H9 (cell line): ENCODE measurements around the gene HPCAL1. TPM values are rescaled to one million over a fixed set of nuclear protein-coding genes. Genes with fewer than 3 reads are reported as not detected.

ENCODE experiments used
- DNase-seq: peaks from one replicate; pipeline ENCODE4 v3.0.0-alpha.2; 2017
- H2AFZ ChIP-seq: one replicate; pipeline ENCODE4 v1.6.1; 2013; ENCODE audit warnings: mild to moderate bottlenecking, low read length, control low read depth, moderate library complexity
- H2AK5ac ChIP-seq: 2 replicates; pipeline ENCODE4 v1.6.1; 2013; ENCODE audit warnings: low read length, control low read depth, mixed read lengths; ENCODE audit not compliant: insufficient read length
- H2BK120ac ChIP-seq: one replicate; pipeline ENCODE4 v1.6.1; 2013; ENCODE audit warnings: low read depth, mild to moderate bottlenecking, low read length, control low read depth, inconsistent platforms; ENCODE audit not compliant: poor library complexity, severe bottlenecking
- H2BK12ac ChIP-seq: 2 replicates; pipeline ENCODE4 v1.6.1; 2013; ENCODE audit warnings: low read length, control low read depth, mixed read lengths, low read depth; ENCODE audit not compliant: insufficient read length
- H2BK15ac ChIP-seq: 2 replicates; pipeline ENCODE4 v1.6.1; 2013; ENCODE audit warnings: low read depth, low read length, control low read depth
- H2BK20ac ChIP-seq: one replicate; pipeline ENCODE4 v1.6.1; 2013; ENCODE audit warnings: low read depth, mild to moderate bottlenecking, low read length, control low read depth, inconsistent platforms; ENCODE audit not compliant: poor library complexity, severe bottlenecking
- H2BK5ac ChIP-seq: 2 replicates; pipeline ENCODE4 v1.6.1; 2013; ENCODE audit warnings: low read length, control low read depth, mixed read lengths; ENCODE audit not compliant: insufficient read length
- H3K14ac ChIP-seq: 2 replicates; pipeline ENCODE4 v1.6.1; 2013; ENCODE audit warnings: low read length, control low read depth; ENCODE audit not compliant: insufficient read depth
- H3K18ac ChIP-seq: 2 replicates; pipeline ENCODE4 v1.6.1; 2013; ENCODE audit warnings: low read depth, mild to moderate bottlenecking, mixed read lengths, low read length, control low read depth; ENCODE audit not compliant: insufficient read length
- H3K23ac ChIP-seq: 2 replicates; pipeline ENCODE4 v1.6.1; 2013; ENCODE audit warnings: low read length, control low read depth, mixed read lengths, low read depth; ENCODE audit not compliant: insufficient read length
- H3K23me2 ChIP-seq: 2 replicates; pipeline ENCODE4 v1.6.1; 2013; ENCODE audit warnings: low read depth, mild to moderate bottlenecking, mixed read lengths, low read length, control low read depth; ENCODE audit not compliant: insufficient read length, poor library complexity, severe bottlenecking
- H3K27ac ChIP-seq: 2 replicates; pipeline ENCODE4 v1.5.1; 2013; ENCODE audit warnings: low read length, control low read depth, mixed read lengths, low read depth; ENCODE audit not compliant: insufficient read length
- H3K27me3 ChIP-seq: 2 replicates; pipeline ENCODE4 v1.6.1; 2013; ENCODE audit warnings: low read length, control low read depth, inconsistent platforms; ENCODE audit not compliant: insufficient read depth
- H3K4ac ChIP-seq: 2 replicates; pipeline ENCODE4 v1.6.1; 2013; ENCODE audit warnings: low read depth, mild to moderate bottlenecking, control low read depth, inconsistent platforms, low read length, moderate library complexity
- H3K4me1 ChIP-seq: 2 replicates; pipeline ENCODE4 v1.6.1; 2013; ENCODE audit warnings: low read length, control low read depth, inconsistent platforms; ENCODE audit not compliant: insufficient read depth
- H3K4me2 ChIP-seq: 2 replicates; pipeline ENCODE4 v1.6.1; 2013; ENCODE audit warnings: low read length, control low read depth, mixed read lengths; ENCODE audit not compliant: insufficient read length, insufficient read depth
- H3K56ac ChIP-seq: 2 replicates; pipeline ENCODE4 v1.6.1; 2013; ENCODE audit warnings: low read depth, mild to moderate bottlenecking, mixed read lengths, low read length, control low read depth; ENCODE audit not compliant: insufficient read length
- H3K79me1 ChIP-seq: 2 replicates; pipeline ENCODE4 v1.6.1; 2013; ENCODE audit warnings: low read depth, mild to moderate bottlenecking, moderate library complexity, low read length, control low read depth, inconsistent platforms; ENCODE audit not compliant: insufficient read depth, poor library complexity, severe bottlenecking
- H3K79me2 ChIP-seq: 2 replicates; pipeline ENCODE4 v1.6.1; 2013; ENCODE audit warnings: low read length, control low read depth, inconsistent platforms; ENCODE audit not compliant: insufficient read depth
- H3K9ac ChIP-seq: 2 replicates; pipeline ENCODE4 v1.6.1; 2013; ENCODE audit warnings: low read length, control low read depth, mixed read lengths; ENCODE audit not compliant: insufficient read length; ENCODE audit errors: extremely low read depth
- H3K9me3 ChIP-seq: one replicate; pipeline ENCODE4 v1.6.1; 2013; ENCODE audit warnings: low read depth, low read length, inconsistent platforms; ENCODE audit not compliant: control insufficient read depth
- H3T11ph ChIP-seq: one replicate; pipeline ENCODE4 v1.6.1; 2013; ENCODE audit warnings: mild to moderate bottlenecking, low read length, control low read depth, inconsistent platforms
- H4K20me1 ChIP-seq: one replicate; pipeline ENCODE4 v1.6.1; 2013; ENCODE audit not compliant: control insufficient read depth, insufficient read length, insufficient read depth
- H4K5ac ChIP-seq: 2 replicates; pipeline ENCODE4 v1.6.1; 2013; ENCODE audit warnings: low read depth, mild to moderate bottlenecking, mixed read lengths, low read length, control low read depth; ENCODE audit not compliant: insufficient read length
- H4K8ac ChIP-seq: replicated peaks from 2 replicates; pipeline ENCODE4 v1.6.1; 2013; ENCODE audit warnings: low read length, control low read depth, mixed read lengths, low read depth; ENCODE audit not compliant: insufficient read length
- H4K91ac ChIP-seq: 2 replicates; pipeline ENCODE4 v1.6.1; 2013; ENCODE audit warnings: low read depth, mild to moderate bottlenecking, moderate library complexity, mixed read lengths, low read length, control low read depth; ENCODE audit not compliant: insufficient read length
- H3K27ac Mint-ChIP-seq, 3 experiments: 2 replicates in 2 of 3; 3 replicates in 1 of 3; pipeline ENCODE4 v1.8.0; 2020 to 2021; ENCODE audit warnings: mixed read lengths in 3 of 3, mild to moderate bottlenecking in 1 of 3, moderate library complexity in 1 of 3
- H3K27me3 Mint-ChIP-seq: 2 replicates; pipeline ENCODE4 v1.8.0; 2021; ENCODE audit warnings: low read depth, mild to moderate bottlenecking, moderate library complexity, mixed read lengths
- H3K36me3 Mint-ChIP-seq, 3 experiments: 2 replicates in 2 of 3; 3 replicates in 1 of 3; pipeline ENCODE4 v1.8.0; 2020 to 2021; ENCODE audit warnings: low read depth in 3 of 3, mixed read lengths in 3 of 3; ENCODE audit not compliant: insufficient read depth in 1 of 3
- H3K4me1 Mint-ChIP-seq, 2 experiments: 2 replicates each; pipeline ENCODE4 v1.8.0; 2020; ENCODE audit warnings: mixed read lengths in 2 of 2
- H3K4me3 Mint-ChIP-seq, 2 experiments: 2 replicates in 1 of 2; 3 replicates in 1 of 2; pipeline ENCODE4 v1.8.0; 2020 to 2021; ENCODE audit warnings: mild to moderate bottlenecking in 2 of 2, mixed read lengths in 2 of 2, moderate library complexity in 1 of 2
- H3K9me3 Mint-ChIP-seq, 2 experiments: 2 replicates in 1 of 2; 3 replicates in 1 of 2; pipeline ENCODE4 v1.8.0; 2020; ENCODE audit warnings: mild to moderate bottlenecking in 2 of 2, mixed read lengths in 2 of 2, moderate library complexity in 1 of 2
- CTCF ChIP-seq: fragments of 200-600 bp; sonication (generic); conservative IDR thresholded peaks from 3 replicates; pipeline ENCODE4 v1.8.0; 2021; ENCODE audit warnings: antibody characterized with exemption, mild to moderate bottlenecking
- WGBS: extraction: QIAGEN DNeasy Blood & Tissue Kit; methylation state at CpG from one replicate; pipeline ENCODE4 v1.1.7; 2013; ENCODE audit warnings: missing lambda C conversion rate, low lambda C conversion rate, mixed read lengths; ENCODE audit not compliant: insufficient read length; ENCODE audit errors: extremely low coverage; 5-methylcytosine and 5-hydroxymethylcytosine counted together
- total RNA-seq: library from RNA; stranded (reverse); gene quantifications from 2 replicates; pipeline ENCODE4 v1.2.1, GENCODE V29; 2021

HPCAL1 gene
- total RNA-seq, 1 experiment from 2014 or later = 4.7 TPM

DNA sequence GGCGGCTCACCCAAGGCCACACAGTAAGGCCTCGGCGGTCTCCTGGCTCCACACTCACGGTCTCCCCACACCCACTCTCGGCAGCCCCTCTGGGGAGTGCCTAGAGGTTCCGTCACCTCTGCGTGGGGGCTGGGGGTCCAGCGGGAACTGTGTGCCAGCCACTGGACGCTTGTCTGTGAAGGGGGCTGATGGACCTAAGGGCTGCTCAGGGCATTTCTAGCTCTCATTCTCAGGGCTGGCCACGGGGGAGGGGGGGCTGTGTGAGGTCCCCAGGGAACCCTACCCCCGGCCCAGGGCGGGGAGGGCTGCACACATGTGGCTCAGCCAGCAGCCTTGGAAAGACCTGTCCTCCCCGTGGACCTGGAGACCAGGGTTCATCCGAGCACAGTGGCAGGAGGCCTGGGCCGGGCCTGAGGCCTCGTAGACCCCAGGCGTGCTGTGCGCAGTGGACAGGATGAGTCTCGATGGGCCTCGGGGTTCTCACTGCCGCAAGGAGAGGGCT, 172.6 kb downstream of the HPCAL1 start:
- Histone ChIP-seq H2BK15ac (no peak overlapping the region), H3K18ac (no peak overlapping the region), H2AK5ac (no peak overlapping the region), H2AFZ (no peak overlapping the region), H4K5ac (no peak overlapping the region), H4K20me1 (no peaks in the 10 kb centered on the region), H2BK5ac (no peak overlapping the region), H3K9ac (no peak overlapping the region), H3K79me1 (no peaks in the 10 kb centered on the region), H4K91ac (no peak overlapping the region), H2BK12ac (no peak overlapping the region), H3T11ph (no peak overlapping the region), H3K56ac (no peak overlapping the region), H3K4me1 (no peaks in the 10 kb centered on the region; the same call in 1 of the 2 replicates), H4K8ac (no peak overlapping the region), H3K4ac (no peak overlapping the region), H3K79me2 (no peaks in the 10 kb centered on the region), H3K23me2 (no peaks in the 10 kb centered on the region), H3K23ac (no peak overlapping the region), H3K27ac (no peak overlapping the region), H3K4me2 (no peak overlapping the region), H3K27me3 (no peaks in the 10 kb centered on the region), H2BK20ac (no peak overlapping the region), H3K14ac (no peak overlapping the region), H3K9me3 (no peaks in the 10 kb centered on the region), H2BK120ac (no peak overlapping the region)
- no CpG with 5 or more reads among the region's 21 CpGs for WGBS
- no peaks in the 10 kb centered on the region for H3K9me3 Mint-ChIP-seq
- DNase-seq = no peak
- H3K36me3 Mint-ChIP-seq = no peaks in the 10 kb centered on the region
- H3K4me3 Mint-ChIP-seq = no peak overlapping the region
- peaks cover 3% of the 10 kb centered on the region for H3K27me3 Mint-ChIP-seq
- no peak for TF ChIP-seq CTCF
- no peak overlapping the region for H3K27ac Mint-ChIP-seq
- H3K4me1 Mint-ChIP-seq = peaks cover 19 to 21% of the 10 kb centered on the region in 2 experiments
